ENCODE results near the gene SLC22A23.

- TF ChIP-seq, protein P1, sequence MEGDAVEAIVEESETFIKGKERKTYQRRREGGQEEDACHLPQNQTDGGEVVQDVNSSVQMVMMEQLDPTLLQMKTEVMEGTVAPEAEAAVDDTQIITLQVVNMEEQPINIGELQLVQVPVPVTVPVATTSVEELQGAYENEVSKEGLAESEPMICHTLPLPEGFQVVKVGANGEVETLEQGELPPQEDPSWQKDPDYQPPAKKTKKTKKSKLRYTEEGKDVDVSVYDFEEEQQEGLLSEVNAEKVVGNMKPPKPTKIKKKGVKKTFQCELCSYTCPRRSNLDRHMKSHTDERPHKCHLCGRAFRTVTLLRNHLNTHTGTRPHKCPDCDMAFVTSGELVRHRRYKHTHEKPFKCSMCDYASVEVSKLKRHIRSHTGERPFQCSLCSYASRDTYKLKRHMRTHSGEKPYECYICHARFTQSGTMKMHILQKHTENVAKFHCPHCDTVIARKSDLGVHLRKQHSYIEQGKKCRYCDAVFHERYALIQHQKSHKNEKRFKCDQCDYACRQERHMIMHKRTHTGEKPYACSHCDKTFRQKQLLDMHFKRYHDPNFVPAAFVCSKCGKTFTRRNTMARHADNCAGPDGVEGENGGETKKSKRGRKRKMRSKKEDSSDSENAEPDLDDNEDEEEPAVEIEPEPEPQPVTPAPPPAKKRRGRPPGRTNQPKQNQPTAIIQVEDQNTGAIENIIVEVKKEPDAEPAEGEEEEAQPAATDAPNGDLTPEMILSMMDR (IDR thresholded peaks at IDR 0.05), result no peak
- TF ChIP-seq POLR2A (IDR thresholded peaks at IDR 0.05), result no peak
- no peak for TF ChIP-seq EP300 (IDR thresholded peaks at IDR 0.05)
Observed at GRCh38 chr6:3265671-3266070, 191.2 kb downstream of the SLC22A23 start.

Measured in sigmoid colon (tissue), 4 donors.